Spleen (tissue), 7 donors: ENCODE results near the gene FANCE.

Source experiments
- CTCF ChIP-seq, 11 experiments: fragments of 200-600 bp in 7 of 11; fragments of 450-650 bp in 4 of 11; sonication (generic) in 4 of 11; IDR thresholded peaks in 8 of 11; conservative IDR thresholded peaks in 3 of 11; 1 replicate in 7 of 11; 2 replicates in 4 of 11; pipeline versions ENCODE4 v1.4.0 to v1.8.0; 2016 to 2021; ENCODE audit warnings: antibody characterized with exemption in 11 of 11, inconsistent platforms in 4 of 11, mild to moderate bottlenecking in 1 of 11
- POLR2A ChIP-seq, 3 donors: fragments of 450-650 bp; IDR thresholded peaks; one replicate each; pipeline ENCODE4 v1.5.1; 2017; ENCODE audit warnings: antibody characterized with exemption in 3 of 3, mild to moderate bottlenecking in 1 of 3
- donor health status: DM: no; HTN: no; CAD: no; lungs with moderate emphysema.
- donor health status: DM: no; HTN: no; CAD: no.
- donor health status: DM: no; HTN: no; CAD: no.

- TF ChIP-seq POLR2A (IDR thresholded peaks at IDR 0.05) (no peak), CTCF (IDR thresholded peaks at IDR 0.05 in 8 of 11, conservative IDR thresholded peaks at IDR 0.05 in 3 of 11) (no peak)
Observed at GRCh38 chr6:35463292-35463691, 11.2 kb downstream of the FANCE start.
